Stimulated activated CD8-positive, alpha-beta memory T cell treated with anti-CD3 and anti-CD28 coated beads, Interleukin-12 subunit alpha, Interleukin-12 subunit beta, amount 100 ng/mL, for 1 hour (primary cell): ENCODE data around the gene ZNF516.

Source experiments
- DNase-seq: peaks from one replicate; pipeline ENCODE4 v3.0.0-alpha.2; 2020; ENCODE audit warnings: low read depth

Gene ZNF516

DNA sequence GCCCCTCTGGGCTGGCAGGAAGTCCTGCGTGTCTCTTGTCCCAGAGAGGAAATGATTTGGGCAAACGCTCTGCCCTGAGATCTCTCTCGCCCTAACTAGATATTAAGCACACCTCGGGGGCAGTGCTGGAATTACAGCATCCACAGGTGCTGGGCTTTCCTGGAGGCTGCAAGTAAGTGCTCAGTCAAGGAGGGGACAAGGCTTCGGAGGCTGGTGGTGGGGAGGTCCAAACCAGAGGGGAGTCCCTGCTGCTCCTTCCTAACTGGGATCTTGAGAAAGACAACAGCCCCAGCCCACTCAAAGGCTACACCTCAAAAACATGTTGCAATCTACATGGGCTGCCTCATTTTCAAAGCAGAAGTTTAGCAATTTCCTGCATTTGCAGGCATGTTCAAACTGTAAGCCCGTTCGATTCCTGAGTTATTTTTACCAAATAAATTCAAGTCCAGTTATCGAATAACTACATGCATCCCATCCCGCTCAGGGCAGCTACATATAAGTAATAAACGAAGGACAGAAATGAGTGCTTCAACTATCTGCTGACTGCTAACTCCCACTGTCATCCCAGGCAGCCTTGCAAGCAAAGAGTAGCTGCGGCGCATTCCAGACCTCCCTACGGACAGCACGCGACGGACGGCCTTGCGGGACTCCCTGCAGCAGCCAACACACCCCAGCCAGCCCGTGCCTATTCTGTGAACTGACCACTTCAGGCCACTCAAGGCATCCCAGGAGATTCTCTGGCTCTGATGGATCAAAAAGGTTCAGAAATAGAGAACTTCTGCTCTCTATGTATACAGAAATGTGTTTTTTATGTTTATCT is 27.5 kb downstream of the ZNF516 start:
- DNase-seq, result no peak

DNA sequence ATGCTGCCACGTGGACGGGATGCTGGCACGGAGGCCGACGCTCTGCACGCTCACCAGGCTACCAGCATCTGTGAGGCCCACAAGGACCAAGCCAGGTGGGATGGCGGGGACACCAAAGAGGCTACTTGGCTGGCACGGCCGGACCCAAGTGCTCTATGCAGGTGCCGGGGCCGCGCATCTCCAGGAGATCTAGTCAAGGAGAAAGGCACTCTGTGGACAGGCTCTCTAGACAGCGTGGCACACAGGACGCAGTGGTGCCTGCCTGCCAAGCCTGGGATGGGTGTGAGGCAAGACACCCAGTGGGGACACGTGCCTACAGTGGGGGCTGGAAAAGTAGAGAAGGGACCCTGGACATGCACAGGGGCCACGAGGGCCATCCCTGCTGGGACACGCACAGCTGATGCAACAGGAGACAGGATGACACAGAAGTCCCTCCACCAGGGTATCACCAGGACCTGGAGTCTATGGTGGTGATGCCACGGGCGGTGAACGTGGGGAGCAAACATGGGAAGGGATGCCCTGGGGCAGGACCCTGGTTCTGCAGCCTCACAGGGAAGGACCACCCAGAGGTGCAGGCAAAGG is 28.5 kb downstream of the ZNF516 start:
- DNase-seq, result no peak

DNA sequence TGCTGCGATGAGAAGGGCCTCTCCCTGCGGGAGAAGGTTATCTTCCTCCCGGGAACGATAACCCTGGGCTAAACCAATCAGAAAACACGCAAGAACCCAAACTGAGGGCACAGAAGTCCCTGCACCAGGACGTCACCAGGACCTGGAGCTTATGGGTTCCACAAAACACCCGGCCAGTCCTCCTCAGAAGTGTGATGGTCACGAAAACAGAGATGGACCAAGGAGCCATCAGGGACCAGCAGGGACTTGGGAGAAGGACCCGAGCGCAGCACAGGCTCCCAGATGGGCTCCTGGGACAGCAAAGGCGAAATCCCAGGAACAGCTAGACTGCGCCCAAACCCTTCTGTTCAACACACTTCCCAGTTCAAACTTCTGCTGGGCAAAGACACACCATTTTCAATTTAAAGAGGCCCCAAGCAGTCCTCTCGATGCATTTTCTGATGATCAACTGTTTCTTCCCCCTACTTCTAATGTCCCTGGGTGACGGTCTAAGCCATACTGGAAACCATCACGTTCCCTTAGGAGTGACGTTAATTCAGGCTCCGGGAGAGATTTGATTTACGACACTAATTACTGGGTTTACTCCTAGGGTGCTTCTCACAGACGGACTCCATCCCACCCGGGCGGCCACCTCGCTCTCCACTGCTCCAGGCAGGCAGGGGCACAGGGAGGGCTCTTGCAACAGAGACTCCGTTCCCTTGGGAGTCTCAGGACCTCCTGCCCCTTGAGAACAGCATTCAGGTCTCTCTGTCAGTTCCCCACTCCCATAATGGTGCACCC is 29.2 kb downstream of the ZNF516 start:
- no peak for DNase-seq

DNA sequence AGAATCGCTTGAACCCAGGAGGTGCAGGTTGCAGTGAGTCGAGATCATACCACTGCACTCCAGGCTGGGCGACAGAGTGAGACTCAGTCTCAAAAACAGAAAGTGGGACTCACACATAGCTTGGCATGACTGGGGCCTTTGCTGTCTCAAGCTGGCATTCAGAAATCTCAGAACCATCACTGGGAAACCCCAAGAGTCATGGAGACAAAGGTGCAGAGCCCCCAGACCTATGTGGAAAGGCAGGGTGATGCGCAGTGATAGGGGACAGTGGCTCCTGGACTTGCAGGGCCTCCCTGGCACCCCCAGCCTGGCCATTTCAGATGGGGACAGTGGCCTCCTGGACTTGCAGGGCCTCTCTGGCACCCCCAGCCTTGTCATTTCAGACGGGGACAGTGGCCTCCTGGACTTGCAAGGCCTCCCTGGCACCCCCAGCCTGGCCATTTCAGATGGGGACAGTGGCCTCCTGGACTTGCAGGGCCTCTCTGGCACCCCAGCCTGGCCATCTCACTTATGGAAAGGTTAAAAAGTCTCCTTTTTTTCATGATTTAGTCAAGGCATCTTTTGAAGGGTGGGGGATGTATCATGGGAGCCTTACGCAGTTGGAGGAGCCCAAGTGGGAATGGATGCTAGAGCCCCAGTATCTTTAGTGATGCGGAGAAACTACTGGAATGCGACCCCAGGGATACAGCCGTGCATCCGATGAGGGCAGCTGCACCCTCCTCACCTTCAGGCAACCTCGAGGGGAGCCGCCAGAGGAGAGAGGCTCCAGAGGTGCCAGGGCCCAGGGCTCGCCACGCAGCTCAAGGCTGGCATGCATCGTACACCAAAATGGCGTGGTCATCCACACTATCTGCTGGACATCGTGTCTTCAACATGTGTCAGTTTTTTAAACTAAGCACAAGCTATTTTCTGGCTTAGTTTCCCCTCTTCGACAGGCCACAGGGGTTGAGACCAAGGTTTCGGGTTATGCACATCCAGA is 30.5 kb downstream of the ZNF516 start:
- no peak for DNase-seq

DNA sequence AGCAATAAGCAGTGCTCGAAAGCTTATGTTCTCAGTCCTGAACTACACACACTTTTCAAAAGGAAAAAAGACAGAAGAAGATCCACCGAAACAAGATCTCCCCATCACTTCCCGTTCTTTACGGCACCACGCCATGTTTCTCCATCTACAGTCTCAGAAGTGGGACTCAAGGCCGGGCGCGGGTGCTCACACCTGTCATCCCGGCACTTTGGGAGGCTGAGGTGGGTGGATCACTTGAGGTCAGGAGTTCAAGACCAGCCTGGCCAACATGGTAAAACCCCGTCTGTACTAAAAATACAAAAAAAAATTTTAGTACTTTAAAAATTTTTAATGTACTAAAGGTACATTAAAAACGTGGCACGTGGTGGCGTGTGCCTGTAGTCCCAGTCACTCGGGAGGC is 31.2 kb downstream of the ZNF516 start:
- no peak for DNase-seq

DNA sequence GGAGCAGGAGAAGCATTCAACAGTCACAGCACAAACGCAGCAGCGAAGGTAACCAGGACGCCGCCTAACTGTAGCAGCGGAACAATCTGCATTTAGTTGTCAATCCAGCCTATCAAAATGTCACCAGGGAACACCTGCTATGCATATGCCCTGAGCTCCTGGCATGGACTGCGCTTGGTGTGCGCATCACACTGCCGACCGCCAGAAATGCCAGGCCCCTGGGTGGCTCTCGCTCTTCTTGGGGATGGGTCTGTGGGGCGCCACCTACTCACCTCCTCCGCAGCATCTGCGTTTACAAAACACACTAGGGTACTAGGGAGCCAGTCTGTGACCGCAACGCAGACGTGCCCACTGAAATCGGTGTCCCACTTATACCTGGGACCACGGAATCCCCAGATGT is 31.7 kb downstream of the ZNF516 start:
- DNase-seq, result no peak

DNA sequence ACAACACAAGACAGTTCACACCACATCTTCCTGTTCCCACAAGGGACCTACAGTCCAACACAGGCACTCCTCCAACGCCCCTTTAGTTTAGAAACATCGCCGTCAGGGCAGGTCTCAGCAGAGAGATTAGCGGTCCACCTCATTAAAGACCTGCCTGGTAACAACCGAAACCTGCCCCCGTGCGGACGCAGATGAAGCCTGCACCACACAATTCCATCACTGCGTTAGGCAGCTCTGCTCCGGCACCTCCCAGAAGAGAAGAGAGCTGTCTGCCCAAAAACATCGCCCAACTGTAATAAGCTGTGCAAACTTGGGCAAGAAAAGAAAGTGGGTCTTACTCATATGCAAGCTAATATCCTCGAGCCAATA is 32.7 kb downstream of the ZNF516 start:
- DNase-seq, result no peak

DNA sequence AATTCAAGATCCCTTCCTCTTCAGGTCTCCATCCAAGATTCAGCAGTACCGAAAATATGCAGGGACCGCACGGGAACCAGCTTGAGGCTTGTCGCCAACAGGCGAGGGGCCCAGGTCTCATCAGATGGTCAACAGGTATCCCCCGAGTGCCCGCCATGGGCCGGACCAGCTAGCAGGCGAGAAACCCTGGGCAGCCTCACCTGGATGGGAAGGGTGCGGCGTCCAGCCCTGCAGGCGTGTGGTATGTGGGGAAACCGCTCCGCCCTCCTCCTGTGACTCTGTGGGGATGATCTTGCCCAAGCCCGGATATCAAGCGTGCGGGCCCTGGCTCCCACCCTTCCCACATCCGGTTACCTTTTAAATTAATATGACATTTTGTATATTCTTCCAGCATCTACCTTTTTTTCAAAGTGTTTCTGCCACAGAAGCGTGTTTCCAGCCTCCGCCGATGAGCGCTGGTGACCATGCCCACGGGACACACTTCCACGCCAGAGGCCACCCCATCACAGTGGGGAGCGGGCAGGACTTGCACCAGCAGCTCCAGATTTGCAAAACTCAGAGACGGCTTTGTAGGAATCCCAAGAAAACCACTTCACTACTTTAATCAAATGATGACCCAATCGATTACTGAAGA is 33.2 kb downstream of the ZNF516 start:
- DNase-seq, result no peak

DNA sequence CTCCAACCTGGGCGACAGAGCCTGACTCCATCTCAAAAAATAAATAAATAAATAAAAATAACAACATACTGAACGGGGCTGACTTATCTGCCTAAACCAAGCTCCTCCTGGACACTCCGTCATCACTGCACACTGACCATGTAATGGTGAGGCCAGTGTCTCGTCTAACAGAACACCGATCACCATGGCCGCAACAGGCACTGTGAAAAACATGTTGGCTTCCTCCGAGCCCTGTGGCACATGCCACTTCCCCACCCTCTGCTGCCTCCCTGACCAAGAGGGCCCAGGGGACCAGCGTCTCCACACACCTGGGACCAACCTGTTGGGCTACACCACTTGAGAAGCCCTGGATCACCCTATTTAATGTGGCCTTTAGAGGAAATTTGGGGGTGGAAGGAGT is 33.9 kb downstream of the ZNF516 start:
- no peak for DNase-seq

DNA sequence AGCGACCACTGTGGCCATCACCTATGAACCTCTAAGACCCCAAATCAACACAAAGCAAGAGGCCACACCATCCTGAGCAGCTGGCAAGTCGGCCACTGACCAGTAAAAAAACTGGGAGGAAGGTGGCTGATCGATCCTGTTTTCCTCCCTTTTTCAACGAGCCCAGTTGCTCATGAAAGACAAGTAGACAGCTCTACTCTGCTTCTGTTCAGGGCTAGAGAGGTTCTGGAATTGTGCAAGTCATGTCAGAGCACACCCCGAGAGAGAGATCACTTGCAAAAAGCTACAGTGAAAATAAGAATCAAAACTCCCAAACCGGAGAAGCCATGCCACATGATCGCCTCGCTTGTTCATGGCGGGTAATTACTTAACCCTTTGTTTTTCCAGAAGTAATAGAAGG is 34.6 kb downstream of the ZNF516 start:
- no peak for DNase-seq

DNA sequence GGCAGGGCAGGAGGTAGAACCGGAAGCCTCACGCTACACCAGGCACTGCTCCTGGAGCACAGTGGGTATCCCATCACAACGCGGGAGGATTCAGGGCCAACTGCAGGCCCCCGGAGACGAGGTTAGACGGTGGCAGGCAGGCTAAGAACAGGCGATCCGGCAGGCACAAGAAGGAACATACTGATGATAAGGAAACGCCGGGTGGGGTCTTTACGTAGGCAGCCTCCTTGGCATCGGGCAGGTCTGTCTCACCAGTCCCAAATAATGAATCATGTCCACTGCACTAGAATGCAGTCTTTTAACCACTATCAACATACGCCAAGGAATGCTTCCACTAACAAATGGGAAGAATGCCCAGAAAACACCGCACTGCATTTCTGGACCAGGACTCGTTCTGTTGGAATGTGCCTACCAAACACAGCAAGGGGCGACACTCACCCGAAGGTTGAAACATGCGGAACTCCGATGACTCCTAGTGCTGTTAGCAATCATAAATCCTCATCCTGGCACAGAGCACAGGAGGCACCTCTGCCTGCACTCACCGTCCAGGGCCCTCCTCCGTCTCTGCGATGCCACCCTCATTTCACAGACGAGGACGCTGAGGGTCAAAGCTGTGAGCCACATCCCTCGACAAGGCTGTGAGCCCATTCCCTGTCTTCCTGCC is 35.2 kb downstream of the ZNF516 start:
- no peak for DNase-seq

DNA sequence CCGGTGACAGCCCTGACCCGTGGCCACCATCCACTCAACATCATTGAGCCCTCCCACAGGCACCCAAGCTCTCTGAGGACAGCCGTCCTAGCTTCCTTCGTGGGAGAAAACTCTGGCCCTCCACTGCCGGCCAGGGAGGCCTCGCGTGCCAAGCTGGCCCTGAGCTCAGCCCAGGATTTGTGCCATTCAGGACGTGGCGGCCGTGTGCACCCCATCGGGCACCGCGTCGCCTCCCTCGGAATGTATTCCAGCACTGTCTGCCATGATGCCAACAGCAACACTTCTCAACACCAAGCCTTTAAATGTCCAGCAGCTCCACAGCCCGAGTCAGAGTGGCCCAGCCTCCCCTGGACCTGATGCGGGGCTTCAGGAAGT is 35.7 kb downstream of the ZNF516 start:
- no peak for DNase-seq

DNA sequence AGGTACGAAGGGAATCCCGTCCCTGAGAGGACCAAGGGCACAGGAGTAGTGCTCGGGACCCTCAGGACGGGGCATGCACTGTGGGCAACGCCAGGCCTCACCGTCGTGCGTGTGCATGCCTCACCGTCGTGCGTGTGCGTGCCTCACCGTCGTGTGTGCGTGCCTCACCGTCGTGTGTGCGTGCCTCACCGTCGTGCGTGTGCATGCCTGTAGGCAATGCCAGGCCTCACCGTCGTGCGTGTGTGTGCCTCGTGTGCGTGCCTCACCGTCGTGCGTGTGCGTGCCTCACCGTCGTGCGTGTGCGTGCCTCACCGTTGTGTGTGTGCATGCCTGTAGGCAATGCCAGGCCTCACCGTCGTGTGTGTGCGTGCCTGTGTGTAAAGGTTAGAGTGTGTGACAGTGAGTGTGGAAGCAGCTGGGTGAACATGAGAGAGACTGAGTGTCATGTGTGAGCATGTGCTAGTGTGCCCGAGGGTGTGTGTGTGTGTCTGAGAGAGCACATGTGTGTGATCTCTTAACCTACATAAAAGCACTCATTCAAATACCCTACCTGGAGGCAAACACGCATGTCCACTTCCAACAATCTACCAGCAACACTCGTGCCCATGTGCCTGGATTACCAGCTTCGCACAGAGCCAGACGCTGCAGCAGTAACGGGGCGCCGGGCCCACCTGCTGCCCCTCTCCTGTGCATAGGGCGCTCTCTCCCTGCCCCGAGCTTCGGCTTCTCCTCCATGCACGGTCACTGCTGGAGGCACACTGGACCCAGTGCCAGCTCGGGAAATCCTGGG is 36.3 kb downstream of the ZNF516 start:
- DNase-seq, result no peak

DNA sequence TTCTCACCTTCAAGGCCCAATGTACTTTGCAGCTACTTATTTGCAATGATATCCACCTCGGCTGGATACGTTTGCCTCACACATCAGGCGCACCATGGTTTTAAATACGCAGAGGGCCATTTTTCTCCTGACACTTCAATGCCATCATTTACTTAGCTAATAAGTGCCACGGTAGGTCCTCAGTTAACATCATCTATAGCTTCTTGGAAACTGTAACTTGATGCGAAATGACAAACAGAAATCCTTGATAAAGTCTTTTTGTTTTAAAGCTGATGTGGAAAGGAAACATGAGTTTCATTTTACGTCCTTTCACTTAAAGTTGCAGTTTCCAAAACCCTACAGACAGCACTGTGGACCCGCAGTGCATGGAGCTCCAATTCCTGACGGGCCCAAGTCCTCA is 37.1 kb downstream of the ZNF516 start:
- DNase-seq, result no peak

DNA sequence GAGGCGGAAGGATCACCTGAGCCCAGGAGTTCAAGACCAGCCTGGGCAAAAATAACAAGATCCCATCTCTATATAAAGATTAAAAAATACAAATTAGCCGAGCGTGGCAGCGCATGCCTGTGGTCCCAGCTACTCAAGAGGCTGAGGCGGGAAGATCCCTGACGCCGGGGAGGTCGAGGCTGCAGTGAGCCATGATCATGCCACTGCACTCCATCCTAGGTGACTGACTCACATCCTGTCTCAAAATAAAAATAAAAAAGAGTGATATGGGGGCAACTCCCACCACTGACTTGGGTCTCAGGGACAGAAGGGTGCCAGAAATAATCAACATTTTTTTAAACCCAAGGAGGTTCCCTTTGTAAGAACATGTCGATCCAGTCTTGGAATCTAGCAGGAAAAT is 37.6 kb downstream of the ZNF516 start:
- no peak for DNase-seq

DNA sequence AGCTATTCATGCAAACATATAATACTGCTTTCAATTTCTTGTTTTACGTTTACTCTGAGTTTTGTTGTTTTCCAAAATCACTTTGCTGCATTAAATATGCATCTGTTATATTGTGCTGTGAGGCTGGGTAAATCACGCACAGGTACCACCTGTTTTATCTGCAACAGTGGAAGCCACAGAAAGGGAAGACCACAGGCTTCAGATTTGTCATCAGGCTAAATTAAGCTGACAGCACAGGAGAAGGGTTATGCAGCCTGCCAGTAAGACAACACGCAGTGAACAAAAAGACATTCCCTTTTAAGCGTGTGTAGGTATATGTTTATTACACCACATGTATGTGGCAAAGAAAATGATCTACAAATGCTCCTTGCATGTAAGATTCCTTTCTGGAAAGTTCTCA is 38.2 kb downstream of the ZNF516 start:
- DNase-seq, result no peak

DNA sequence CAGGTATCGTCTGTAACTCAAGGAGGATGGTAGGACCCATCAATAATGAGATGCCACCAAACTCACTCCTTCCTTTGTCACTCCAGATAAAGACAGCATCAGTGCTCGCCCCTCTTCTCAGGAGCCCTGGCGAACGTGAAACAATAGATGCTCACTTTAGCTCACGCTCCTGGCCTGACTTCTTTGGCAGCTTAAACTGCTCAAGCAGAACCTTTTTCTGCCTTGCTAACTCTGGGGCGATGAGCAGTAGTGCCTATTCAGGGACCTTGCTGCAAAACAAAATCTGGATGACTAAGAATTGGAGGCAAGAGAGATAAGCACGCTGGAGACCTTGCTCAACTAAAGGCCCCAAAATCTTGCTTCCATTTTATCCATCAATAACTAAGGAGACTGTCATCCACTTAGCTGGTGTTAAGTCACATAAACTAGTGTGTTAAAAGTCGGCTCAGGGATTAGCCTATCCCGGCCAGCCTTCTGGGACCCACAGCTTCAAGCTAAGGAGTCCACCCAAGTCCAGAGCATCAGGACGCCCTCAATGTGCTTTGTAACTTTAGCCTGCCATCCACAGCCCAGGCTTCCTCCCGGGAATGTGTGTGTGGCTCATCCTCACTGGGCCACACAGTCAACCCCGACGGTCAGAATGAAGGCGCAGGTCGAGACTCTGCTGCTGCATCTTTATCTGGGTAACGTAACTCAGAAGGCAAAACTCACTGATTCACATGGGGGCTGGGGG is 38.9 kb downstream of the ZNF516 start:
- DNase-seq, result no peak

DNA sequence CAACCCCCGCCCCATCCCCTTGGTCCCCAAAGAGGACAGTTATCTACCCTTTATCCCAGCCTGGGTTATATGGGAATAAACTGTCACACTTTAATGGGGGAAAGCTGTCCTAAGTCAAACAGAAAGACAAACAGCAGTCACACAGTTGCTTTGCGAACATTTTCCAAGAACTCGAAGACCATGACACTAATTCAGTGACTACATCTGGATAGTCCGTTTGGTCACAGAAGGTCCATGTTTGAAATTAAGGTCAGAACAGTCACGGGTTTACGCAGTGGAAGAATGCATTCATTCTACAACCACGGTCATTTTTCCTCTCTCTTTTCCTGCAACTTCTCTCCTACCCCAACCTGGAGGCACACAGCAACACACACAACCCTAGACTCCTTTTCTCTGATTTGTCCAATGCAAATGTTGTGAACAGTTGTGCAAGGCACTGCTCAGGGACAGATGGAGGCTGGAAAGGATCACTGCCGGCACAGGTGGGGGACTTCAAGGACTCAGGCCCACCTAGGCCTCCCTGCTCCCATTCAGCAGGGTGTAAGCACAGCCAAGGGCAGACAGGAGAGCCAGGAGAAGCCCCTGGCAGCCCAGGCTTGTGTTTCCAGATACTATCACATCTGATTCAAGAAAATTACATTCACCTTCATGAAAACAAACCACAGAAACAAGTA is 39.9 kb downstream of the ZNF516 start:
- DNase-seq, result no peak

DNA sequence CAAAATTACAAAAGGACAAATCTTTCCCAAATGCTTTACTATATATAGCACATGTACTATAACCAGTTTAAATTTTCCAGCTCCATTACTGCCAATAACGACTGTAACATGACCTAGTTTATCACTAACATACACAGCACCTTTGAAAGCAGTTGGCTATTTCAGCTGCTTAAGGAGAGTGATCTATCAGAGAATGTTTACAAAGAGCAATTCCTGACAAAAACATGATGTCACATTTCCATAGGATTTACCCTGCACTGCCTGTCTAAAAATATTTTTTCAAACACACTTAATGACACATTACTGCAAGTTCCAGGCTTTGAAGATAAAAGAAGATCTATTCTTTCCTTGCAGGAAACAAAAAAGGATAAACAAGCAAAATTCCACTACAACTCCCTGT is 40.6 kb downstream of the ZNF516 start:
- no peak for DNase-seq
